HG03025 (cell line): ENCODE data around the gene ZNF358.
A peak's percentile ranks its signal among the peaks of the same experiment; 100 is the strongest.
"Not testable (repeated sequence)": the region's sequence is repeated elsewhere in the genome, so short reads cannot be mapped to it uniquely, and the experiment has no call there.

Experiments used
- ATAC-seq: cut with Tn5 transposase; IDR thresholded peaks from one replicate; pipeline ENCODE4 v1.9.1; 2021; ENCODE audit warnings: mild to moderate bottlenecking, moderate library complexity; ENCODE audit not compliant: unreplicated experiment, low FRiP score

ZNF358 gene

GRCh38 chr19:7534531-7535046 is 18.7 kb downstream of the ZNF358 start:
- ATAC-seq = no peak

- peak; percentile 56 for ATAC-seq
These were observed 19.4 kb downstream of the ZNF358 start, which contains the start of gene PNPLA6 for GRCh38 chr19:7535047-7535997. Gene PNPLA6 (plus strand): TSS chr19:7535717. CDS start chr19:7535789, 72 bp downstream.

- ATAC-seq = peak; percentile 12
These were observed 20.2 kb downstream of the ZNF358 start for GRCh38 chr19:7535998-7536695.

- not testable (repeated sequence) for ATAC-seq
These were observed 23.1 kb downstream of the ZNF358 start for GRCh38 chr19:7538990-7539389.

GRCh38 chr19:7539827-7540425 is 24.0 kb downstream of the ZNF358 start:
- no peak for ATAC-seq

- ATAC-seq = no peak
These were observed 25.0 kb downstream of the ZNF358 start for GRCh38 chr19:7540761-7541474.

GRCh38 chr19:7541475-7541824 is 25.5 kb downstream of the ZNF358 start:
- ATAC-seq = no peak

GRCh38 chr19:7541828-7542443 is 26.0 kb downstream of the ZNF358 start:
- ATAC-seq = no peak

GRCh38 chr19:7542556-7543348 is 26.8 kb downstream of the ZNF358 start:
- no peak for ATAC-seq

GRCh38 chr19:7544626-7545025 is 28.7 kb downstream of the ZNF358 start:
- ATAC-seq = no peak

- no peak for ATAC-seq
These were observed 29.4 kb downstream of the ZNF358 start for GRCh38 chr19:7545300-7545699.

- no peak for ATAC-seq
These were observed 30.0 kb downstream of the ZNF358 start for GRCh38 chr19:7545904-7546303.

- ATAC-seq = no peak
These were observed 31.3 kb downstream of the ZNF358 start for GRCh38 chr19:7547159-7547558.

- ATAC-seq = no peak
These were observed 33.7 kb downstream of the ZNF358 start for GRCh38 chr19:7549429-7550148.

- no peak for ATAC-seq
These were observed 34.4 kb downstream of the ZNF358 start for GRCh38 chr19:7550169-7550770.

- ATAC-seq = no peak
These were observed 35.3 kb downstream of the ZNF358 start for GRCh38 chr19:7550987-7551761.

- no peak for ATAC-seq
These were observed 36.9 kb downstream of the ZNF358 start for GRCh38 chr19:7552781-7553180.
